HG02885 (cell line): ENCODE data around the gene SPOCK3.

Experiments used
- ATAC-seq: cut with Tn5 transposase; IDR thresholded peaks from one replicate; pipeline ENCODE4 v1.9.1; 2021; ENCODE audit warnings: mild to moderate bottlenecking; ENCODE audit not compliant: unreplicated experiment, poor library complexity

The SPOCK3 gene

DNA sequence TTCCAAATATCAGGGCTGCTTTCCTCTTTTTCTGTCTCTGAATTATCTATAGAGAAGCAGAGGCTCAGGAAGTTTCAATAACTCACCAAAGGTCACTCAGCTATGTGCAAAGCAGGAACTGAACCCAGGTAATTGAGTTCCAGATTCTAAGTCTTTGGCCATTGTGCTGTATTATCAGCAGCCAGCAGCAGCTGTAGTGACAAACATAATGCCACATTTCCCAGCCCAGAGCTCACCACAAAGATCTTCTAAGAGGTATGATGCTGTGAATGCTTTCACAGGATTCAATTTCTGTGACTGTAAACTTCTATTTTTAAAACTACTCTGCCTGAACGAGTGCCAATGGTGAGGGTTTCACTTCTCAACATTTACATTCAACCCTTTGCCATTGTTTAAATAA lies 56.4 kb downstream of the SPOCK3 start:
- ATAC-seq: no peak

- ATAC-seq: no peak
These were observed 57.4 kb downstream of the SPOCK3 start for GRCh38 chr4:167176723-167177367.

- no peak for ATAC-seq
These were observed 62.4 kb downstream of the SPOCK3 start for GRCh38 chr4:167171928-167172327.

- ATAC-seq: no peak
These were observed 65.7 kb downstream of the SPOCK3 start for GRCh38 chr4:167168611-167169010.

- ATAC-seq: no peak
These were observed 83.7 kb downstream of the SPOCK3 start for GRCh38 chr4:167150587-167150986.

DNA sequence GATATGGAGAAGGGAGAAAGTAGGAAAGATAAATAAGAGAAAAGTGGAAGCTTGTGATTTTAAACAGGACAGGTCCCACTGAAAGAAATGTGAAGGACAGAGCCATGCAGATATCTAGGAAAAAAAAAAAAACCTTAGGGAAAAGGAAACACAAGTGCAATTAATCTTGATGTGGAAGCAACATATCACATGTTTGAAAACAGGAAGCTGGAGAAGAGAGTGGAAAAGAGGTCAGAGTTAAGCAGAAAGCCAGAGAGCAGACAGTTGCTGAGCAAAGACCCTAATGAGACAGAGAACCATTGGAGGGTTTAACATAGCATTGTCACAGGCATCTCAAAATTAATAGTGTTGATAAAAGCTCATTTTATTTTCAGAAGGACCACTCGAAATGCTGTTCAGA lies 89.7 kb downstream of the SPOCK3 start:
- no peak for ATAC-seq

- no peak for ATAC-seq
These were observed 91.3 kb downstream of the SPOCK3 start for GRCh38 chr4:167143018-167143417.

DNA sequence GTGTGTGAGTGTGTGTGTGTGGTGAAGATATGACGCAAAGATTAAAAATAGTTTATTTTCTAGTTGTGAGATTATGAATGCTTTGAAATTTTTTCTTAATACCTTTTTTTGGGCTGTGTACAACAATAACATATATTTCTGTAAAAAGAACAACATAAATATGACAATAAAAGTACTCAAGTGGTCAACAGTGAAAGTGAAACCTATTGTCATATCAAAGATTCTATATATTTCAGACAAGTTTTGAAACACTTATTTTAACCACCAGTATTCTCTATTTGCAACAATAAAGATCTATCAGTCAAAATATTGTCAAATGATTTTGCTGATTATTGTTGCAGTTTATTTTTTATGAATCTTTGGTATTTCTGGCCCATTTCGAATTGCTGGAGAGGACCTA lies 98.0 kb downstream of the SPOCK3 start:
- peak; percentile 51 for ATAC-seq

- no peak for ATAC-seq
These were observed 105.1 kb downstream of the SPOCK3 start for GRCh38 chr4:167129146-167129545.

GRCh38 chr4:167119392-167119791 lies 114.9 kb downstream of the SPOCK3 start:
- no peak for ATAC-seq

GRCh38 chr4:167117273-167117672 lies 117.0 kb downstream of the SPOCK3 start:
- no peak for ATAC-seq

DNA sequence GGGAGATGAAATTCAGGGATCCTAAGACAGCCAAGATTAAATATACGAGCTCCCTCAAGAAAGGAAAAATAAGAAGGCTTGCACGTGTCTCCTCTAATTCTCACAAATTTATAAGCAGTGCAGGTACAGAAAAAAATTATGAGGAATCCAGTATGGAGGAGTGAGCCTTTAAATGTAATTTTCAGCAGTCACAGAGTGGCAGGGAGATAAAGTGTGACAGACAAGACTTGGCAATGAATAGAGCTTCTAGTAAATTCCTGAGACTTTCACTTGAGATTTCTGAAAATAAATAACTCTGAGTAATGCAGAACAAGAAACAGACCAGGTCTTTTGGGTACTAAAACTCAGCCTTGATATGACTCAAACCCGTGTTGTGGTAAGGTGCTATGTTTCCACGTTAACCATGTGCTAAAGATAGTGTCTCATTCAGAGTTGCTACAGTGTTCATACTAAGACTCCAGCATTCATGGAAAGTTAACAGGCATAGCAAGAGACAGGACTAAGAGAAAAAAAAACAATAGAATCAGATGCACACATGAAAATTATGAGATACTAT lies 119.8 kb downstream of the SPOCK3 start:
- ATAC-seq: no peak

DNA sequence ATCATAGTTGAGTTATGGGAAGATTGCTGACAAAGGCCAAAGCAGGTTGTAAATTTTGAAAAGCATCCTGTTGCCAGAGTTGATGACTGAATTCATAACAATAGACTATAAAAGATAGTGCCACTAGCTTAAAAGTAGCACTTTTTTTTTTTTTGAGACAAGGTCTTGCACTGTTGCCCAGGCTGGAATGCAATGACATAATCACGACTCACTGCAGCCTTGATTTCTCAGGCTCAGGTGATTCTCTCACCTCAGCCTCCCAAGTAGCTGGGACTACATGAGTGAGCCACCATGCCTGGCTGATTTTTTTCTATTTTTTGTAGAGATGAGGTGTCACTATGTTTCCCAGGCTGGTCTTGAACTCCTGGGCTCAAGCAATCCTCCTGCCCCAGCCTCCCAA lies 122.7 kb downstream of the SPOCK3 start:
- ATAC-seq: no peak

GRCh38 chr4:167111092-167111491 lies 123.2 kb downstream of the SPOCK3 start:
- no peak for ATAC-seq

DNA sequence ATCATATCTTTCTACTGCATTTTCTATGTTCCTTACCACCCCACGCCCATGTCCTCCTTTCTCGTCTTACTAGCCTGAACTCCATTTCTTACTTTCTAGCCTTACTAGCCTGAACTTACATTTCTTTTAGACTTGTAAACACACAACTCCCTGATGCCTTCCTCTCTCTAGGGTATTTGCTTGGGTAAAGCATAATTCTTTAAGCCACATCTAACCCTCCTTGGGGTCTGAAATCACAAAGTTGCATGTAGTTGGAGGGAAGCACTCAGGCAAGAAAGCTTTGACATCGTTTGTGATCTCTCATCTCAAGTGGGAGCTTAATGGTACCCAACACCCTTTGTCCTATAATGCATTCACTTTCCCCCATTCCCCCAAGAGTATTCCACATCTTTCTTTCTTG lies 124.4 kb downstream of the SPOCK3 start:
- ATAC-seq: no peak

GRCh38 chr4:167105857-167106256 lies 128.4 kb downstream of the SPOCK3 start:
- no peak for ATAC-seq

DNA sequence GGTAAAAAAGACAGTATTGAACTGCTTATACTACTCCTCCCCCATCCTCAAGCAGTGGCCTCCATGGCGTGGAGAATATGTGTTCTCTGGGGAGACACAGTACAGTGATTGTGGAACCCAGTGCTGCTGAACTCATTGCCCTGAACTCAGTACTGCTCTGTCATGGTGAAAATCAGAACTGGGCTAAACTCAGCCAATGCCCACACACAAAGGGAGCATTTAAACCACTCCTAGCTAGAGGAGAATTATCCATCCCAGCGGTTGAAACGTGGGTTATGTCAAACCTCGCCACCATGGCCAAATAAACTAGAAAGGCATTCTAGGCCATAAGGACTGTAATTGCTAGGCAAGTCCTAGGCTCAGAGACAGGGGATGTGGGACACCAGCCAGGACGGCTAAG lies 131.8 kb downstream of the SPOCK3 start:
- ATAC-seq: no peak

DNA sequence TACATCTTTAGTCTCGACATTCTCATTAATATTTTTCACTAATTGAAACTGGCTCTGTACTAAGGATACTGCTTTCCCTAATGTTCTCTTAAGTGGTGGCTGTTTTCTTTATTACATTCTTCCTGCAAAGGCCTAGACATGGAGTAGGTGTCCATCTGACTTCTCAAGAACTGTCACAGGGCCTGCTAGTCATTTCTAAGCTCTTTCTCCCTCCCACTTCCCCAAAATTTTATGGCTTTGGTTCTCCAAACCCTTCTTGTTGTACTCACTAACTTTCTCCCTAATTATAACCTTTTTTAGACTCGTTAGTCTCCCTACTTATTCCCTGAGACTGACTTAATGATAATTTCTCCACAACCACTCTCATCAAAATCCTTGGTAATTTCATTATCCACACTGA lies 133.3 kb downstream of the SPOCK3 start:
- no peak for ATAC-seq

GRCh38 chr4:167100120-167100519 lies 134.2 kb downstream of the SPOCK3 start:
- ATAC-seq: peak; percentile 63

DNA sequence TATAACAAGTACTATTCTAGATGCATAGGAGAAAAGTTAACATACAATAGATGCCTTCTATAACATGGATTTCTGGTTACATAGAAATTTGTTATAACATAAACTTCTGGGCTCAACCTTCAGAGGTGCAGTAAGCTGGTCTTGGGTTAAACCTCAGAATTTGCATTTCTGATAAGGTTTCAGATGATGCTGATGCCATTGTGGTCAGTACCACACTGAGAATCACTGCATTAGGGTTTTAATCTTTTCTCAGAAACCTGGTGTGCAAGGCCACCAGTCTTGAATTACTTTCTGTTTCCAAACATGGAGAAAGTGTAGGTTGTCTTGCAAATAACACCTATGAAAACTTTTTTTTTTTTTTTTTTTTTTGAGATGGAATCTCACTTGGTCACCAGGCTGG lies 146.2 kb downstream of the SPOCK3 start:
- peak; percentile 67 for ATAC-seq

DNA sequence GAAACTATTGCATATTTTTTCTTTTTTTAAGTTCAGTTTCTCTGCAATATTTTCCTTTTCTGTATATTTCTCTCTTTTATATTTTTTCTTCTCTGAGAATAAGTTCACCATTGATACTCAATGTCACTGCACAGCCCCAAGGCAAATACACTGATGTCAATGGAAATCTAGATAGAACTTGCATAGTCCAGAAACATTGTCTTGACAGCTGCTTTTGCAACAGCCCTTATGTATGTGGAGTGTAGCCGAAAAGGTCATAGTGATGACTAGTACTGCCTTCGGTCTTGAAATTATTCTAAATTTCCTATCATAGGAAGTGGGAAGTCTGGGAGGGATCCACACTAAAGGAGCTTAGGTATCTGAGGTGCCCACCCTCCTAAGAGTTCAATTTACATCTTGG lies 150.0 kb downstream of the SPOCK3 start:
- ATAC-seq: no peak

DNA sequence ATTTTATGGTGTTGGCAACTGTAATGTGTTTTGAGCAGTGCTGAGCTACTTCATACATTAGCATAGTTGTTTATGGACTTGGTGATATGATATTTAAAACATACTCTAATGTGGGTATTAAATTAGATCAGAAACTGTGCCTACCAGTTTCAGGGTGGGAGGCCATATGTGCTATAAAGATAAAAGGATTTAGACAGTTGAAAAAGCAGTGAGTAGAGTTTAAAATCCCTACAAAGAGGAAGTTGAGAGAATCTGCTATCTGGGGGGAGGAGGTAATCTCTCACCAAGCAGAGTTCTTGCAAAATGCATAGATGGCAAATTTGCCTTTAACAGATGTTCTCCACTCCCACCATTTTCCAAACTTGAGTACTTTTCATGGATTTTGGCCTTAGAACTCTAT lies 154.5 kb downstream of the SPOCK3 start:
- ATAC-seq: no peak
